ENCODE data around the gene OVCA2. TPM values are rescaled to one million over a fixed set of nuclear protein-coding genes. Genes with fewer than 3 reads are reported as not detected.

The OVCA2 gene
- total and polyA plus RNA-seq, 4 donors: 16.1 to 30.6 (median 23.7) TPM

- peaks cover 0 to under 1% (median 0%) of the 10 kb centered on the region in 4 donors for H3K36me3 ChIP-seq (ENCODE audit: control insufficient read depth in 4 of 4, insufficient read depth in 3 of 4, low read depth in 1 of 4, low read length in 3 of 4)
- peak; percentile 81 for DNase-seq (ENCODE audit: low spot score)
- H3K9me3 ChIP-seq (ENCODE audit: control insufficient read depth in 4 of 4, low read length in 3 of 4): no peaks in the 10 kb centered on the region
- H3K9ac ChIP-seq (ENCODE audit: low read depth in 1 of 2, low read length in 2 of 2): no peak within 1 kb of the TSS
- peak within 1 kb of the TSS; percentile 73 to 82 for H3K27ac ChIP-seq (ENCODE audit: low read depth in 1 of 2, low read length in 2 of 2)
- peaks cover 10 to 43% (median 30%) of the 10 kb centered on the region in 4 donors for H3K4me1 ChIP-seq (ENCODE audit: control insufficient read depth in 4 of 4, insufficient read depth in 4 of 4, low read length in 3 of 4)
- peak within 1 kb of the TSS in 2 of 3 donors; percentile 37 to 64 for H3K4me3 ChIP-seq (ENCODE audit: low read depth in 1 of 3, low read length in 3 of 3)
- H3K27me3 ChIP-seq (ENCODE audit: control insufficient read depth in 4 of 4, insufficient read depth in 4 of 4, low read length in 3 of 4): peaks cover 0 to 2% (median 0%) of the 10 kb centered on the region in 4 donors
- TF ChIP-seq HNF4A (conservative IDR thresholded peaks at IDR 0.05) (no peak), RAD21 (IDR thresholded peaks at IDR 0.05) (peak; percentile 61 to 78)
- TF ChIP-seq, protein P1, sequence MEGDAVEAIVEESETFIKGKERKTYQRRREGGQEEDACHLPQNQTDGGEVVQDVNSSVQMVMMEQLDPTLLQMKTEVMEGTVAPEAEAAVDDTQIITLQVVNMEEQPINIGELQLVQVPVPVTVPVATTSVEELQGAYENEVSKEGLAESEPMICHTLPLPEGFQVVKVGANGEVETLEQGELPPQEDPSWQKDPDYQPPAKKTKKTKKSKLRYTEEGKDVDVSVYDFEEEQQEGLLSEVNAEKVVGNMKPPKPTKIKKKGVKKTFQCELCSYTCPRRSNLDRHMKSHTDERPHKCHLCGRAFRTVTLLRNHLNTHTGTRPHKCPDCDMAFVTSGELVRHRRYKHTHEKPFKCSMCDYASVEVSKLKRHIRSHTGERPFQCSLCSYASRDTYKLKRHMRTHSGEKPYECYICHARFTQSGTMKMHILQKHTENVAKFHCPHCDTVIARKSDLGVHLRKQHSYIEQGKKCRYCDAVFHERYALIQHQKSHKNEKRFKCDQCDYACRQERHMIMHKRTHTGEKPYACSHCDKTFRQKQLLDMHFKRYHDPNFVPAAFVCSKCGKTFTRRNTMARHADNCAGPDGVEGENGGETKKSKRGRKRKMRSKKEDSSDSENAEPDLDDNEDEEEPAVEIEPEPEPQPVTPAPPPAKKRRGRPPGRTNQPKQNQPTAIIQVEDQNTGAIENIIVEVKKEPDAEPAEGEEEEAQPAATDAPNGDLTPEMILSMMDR (IDR thresholded peaks at IDR 0.05; ENCODE audit: low read depth, low read length, missing input control): peak; percentile 93
- 3% methylated on average over 72 of the region's 72 CpGs for WGBS
These were observed 12.9 kb downstream of the OVCA2 start, which contains the start of gene HIC1 for GRCh38 chr17:2054512-2055291. TSS of gene HIC1 (plus strand) at chr17:2055103. CDS start at chr17:2056691, 1,588 bp downstream.

GRCh38 chr17:2055292-2056205 is 13.7 kb downstream of the OVCA2 start:
- peaks cover 0 to 2% (median 0%) of the 10 kb centered on the region in 4 donors for H3K27me3 ChIP-seq (ENCODE audit: control insufficient read depth in 4 of 4, insufficient read depth in 4 of 4, low read length in 3 of 4)
- WGBS: 8% methylated on average over 113 of the region's 113 CpGs
- peaks cover 0 to 3% (median 0%) of the 10 kb centered on the region in 4 donors for H3K36me3 ChIP-seq (ENCODE audit: control insufficient read depth in 4 of 4, insufficient read depth in 3 of 4, low read depth in 1 of 4, low read length in 3 of 4)
- H3K27ac ChIP-seq (ENCODE audit: low read depth in 1 of 2, low read length in 2 of 2): peak overlapping the region; percentile 73 to 82
- peaks cover 10 to 41% (median 29%) of the 10 kb centered on the region in 4 donors for H3K4me1 ChIP-seq (ENCODE audit: control insufficient read depth in 4 of 4, insufficient read depth in 4 of 4, low read length in 3 of 4)
- H3K4me3 ChIP-seq (ENCODE audit: low read depth in 1 of 3, low read length in 3 of 3): peak overlapping the region in 2 of 3 donors; percentile 37 to 64
- no peaks in the 10 kb centered on the region for H3K9me3 ChIP-seq (ENCODE audit: control insufficient read depth in 4 of 4, low read length in 3 of 4)
- TF ChIP-seq HNF4G (IDR thresholded peaks at IDR 0.05) (no peak), RAD21 (IDR thresholded peaks at IDR 0.05) (no peak)
- TF ChIP-seq, protein P2, sequence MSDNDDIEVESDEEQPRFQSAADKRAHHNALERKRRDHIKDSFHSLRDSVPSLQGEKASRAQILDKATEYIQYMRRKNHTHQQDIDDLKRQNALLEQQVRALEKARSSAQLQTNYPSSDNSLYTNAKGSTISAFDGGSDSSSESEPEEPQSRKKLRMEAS (IDR thresholded peaks at IDR 0.05): no peak
- H3K9ac ChIP-seq (ENCODE audit: low read depth in 1 of 2, low read length in 2 of 2): no peak overlapping the region
- no peak for DNase-seq (ENCODE audit: low spot score)

DNA sequence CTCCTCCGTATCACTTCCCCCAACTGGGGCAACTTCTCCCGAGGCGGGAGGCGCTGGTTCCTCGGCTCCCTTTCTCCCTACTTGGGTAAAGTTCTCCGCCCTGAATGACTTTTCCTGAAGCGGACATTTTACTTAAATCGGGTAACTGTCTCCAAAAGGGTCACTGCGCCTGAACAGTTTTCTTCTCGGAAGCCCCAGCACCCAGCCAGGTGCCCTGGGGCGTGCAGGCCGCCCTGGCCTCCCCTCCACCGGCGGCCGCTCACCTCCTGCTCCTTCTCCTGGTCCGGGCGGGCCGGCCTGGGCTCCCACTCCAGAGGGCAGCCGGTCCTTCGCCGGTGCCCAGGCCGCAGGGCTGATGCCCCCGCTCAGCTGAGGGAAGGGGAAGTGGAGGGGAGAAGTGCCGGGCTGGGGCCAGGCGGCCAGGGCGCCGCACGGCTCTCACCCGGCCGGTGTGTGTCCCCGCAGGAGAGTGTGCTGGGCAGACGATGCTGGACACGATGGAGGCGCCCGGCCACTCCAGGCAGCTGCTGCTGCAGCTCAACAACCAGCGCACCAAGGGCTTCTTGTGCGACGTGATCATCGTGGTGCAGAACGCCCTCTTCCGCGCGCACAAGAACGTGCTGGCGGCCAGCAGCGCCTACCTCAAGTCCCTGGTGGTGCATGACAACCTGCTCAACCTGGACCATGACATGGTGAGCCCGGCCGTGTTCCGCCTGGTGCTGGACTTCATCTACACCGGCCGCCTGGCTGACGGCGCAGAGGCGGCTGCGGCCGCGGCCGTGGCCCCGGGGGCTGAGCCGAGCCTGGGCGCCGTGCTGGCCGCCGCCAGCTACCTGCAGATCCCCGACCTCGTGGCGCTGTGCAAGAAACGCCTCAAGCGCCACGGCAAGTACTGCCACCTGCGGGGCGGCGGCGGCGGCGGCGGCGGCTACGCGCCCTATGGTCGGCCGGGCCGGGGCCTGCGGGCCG is 14.7 kb downstream of the OVCA2 start:
- Histone ChIP-seq H3K9me3 (ENCODE audit: control insufficient read depth in 4 of 4, low read length in 3 of 4) (no peaks in the 10 kb centered on the region), H3K27ac (ENCODE audit: low read depth in 1 of 2, low read length in 2 of 2) (peak overlapping the region; percentile 64 to 75), H3K36me3 (ENCODE audit: control insufficient read depth in 4 of 4, insufficient read depth in 3 of 4, low read depth in 1 of 4, low read length in 3 of 4) (peaks cover 0 to 3% (median 0%) of the 10 kb centered on the region in 4 donors), H3K9ac (ENCODE audit: low read depth in 1 of 2, low read length in 2 of 2) (no peak overlapping the region), H3K4me3 (ENCODE audit: low read depth in 1 of 3, low read length in 3 of 3) (peak overlapping the region in 2 of 3 donors; percentile 19 to 64), H3K27me3 (ENCODE audit: control insufficient read depth in 4 of 4, insufficient read depth in 4 of 4, low read length in 3 of 4) (peaks cover 0 to 2% (median 0%) of the 10 kb centered on the region in 4 donors), H3K4me1 (ENCODE audit: control insufficient read depth in 4 of 4, insufficient read depth in 4 of 4, low read length in 3 of 4) (peaks cover 10 to 39% (median 27%) of the 10 kb centered on the region in 4 donors)
- no peak for DNase-seq (ENCODE audit: low spot score)
- WGBS: 22% methylated on average over 85 of the region's 85 CpGs
- TF ChIP-seq FOXA1 (IDR thresholded peaks at IDR 0.05) (no peak), GABPA (IDR thresholded peaks at IDR 0.05 in 1 of 2, conservative IDR thresholded peaks at IDR 0.05 in 1 of 2) (no peak), RXRA (IDR thresholded peaks at IDR 0.05) (no peak), YY1 (IDR thresholded peaks at IDR 0.05) (no peak), RAD21 (IDR thresholded peaks at IDR 0.05) (no peak), REST (IDR thresholded peaks at IDR 0.05) (no peak), ZBTB33 (IDR thresholded peaks at IDR 0.05) (no peak), EGR1 (IDR thresholded peaks at IDR 0.05; ENCODE audit: low read depth in 2 of 2) (no peak)

Data from liver (tissue), 9 donors.